Colonic mucosa (tissue), 4 donors: Measurements from ENCODE around the gene DNAJA4. TPM values are rescaled to one million over a fixed set of nuclear protein-coding genes. Genes with fewer than 3 reads are reported as not detected.

Experiments used
- DNase-seq: peaks from one replicate; pipeline ENCODE4 v3.0.0-alpha.2; 2020
- H3K27ac ChIP-seq: fragments of 200-600 bp; one replicate; pipeline ENCODE4 v1.8.0; 2021
- H3K27me3 ChIP-seq: fragments of 200-600 bp; one replicate; pipeline ENCODE4 v1.8.0; 2021
- H3K36me3 ChIP-seq: fragments of 200-600 bp; one replicate; pipeline ENCODE4 v1.8.0; 2021
- H3K4me1 ChIP-seq: fragments of 200-600 bp; one replicate; pipeline ENCODE4 v1.8.0; 2021; ENCODE audit warnings: mild to moderate bottlenecking
- H3K4me3 ChIP-seq: fragments of 200-600 bp; one replicate; pipeline ENCODE4 v1.8.0; 2021
- H3K9ac ChIP-seq, 2 donors: one replicate each; pipeline ENCODE4 v1.7.0; 2013; ENCODE audit warnings: control low read depth in 2 of 2, low read depth in 2 of 2, low read length in 2 of 2
- H3K9me3 ChIP-seq: fragments of 200-600 bp; one replicate; pipeline ENCODE4 v1.8.0; 2021
- intact Hi-C: fragments of 100-400 bp; cut with DNase I; formaldehyde crosslinking; loops from one replicate; pipeline ENCODE4 v1.14.1; 2022
- total RNA-seq, 2 donors: library from RNA; stranded (reverse); fragmentation: NEBNext Ultra II Directional in 1 of 2; extraction: Animal tissue kit (Norgen Biotek cat#: 25700) in 1 of 2; gene quantifications; one replicate each; pipeline ENCODE4 v1.2.1, GENCODE V29; 2021
- TF ChIP-seq, protein P1 (sequence below): fragments of 200-600 bp; IDR thresholded peaks from one replicate; pipeline ENCODE4 v1.8.0; 2022; ENCODE audit warnings: antibody characterized with exemption, mild to moderate bottlenecking
- donor health status: healthy.
- donor health status: DM: no; HTN: no; CAD: no.
- donor health status: DM: no; HTN: no; CAD: no.

DNAJA4 gene
- total RNA-seq, 2 donors from 2014 or later, result 42.6 to 54.5 TPM

DNA sequence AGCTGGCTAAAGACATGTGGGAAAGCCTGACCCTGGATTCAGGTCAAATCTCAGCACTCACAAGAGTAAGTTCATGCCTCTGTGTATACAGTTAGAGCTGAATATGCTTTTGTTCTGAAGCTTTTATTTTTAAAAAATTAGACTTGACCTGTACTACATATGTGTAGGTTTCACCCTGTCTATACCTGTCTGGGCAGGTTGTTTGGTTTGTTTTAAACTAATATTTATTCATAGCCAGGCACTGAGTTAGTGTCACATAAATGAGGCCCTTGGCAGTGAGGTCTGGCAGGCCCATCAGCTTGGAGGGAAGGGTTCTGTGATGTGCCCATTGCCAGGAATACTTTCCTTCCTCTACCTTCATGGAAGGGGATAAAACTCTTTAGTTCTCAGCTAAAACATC lies 1.9 kb downstream of the DNAJA4 start:
- Histone ChIP-seq H3K36me3 (no peaks in the 10 kb centered on the region), H3K27me3 (no peaks in the 10 kb centered on the region), H3K27ac (no peak overlapping the region), H3K4me1 (peaks cover 7% of the 10 kb centered on the region), H3K9ac (no peak overlapping the region), H3K9me3 (no peaks in the 10 kb centered on the region), H3K4me3 (no peak overlapping the region)
- intact Hi-C loops, result no loop called here
- TF ChIP-seq, protein P1, sequence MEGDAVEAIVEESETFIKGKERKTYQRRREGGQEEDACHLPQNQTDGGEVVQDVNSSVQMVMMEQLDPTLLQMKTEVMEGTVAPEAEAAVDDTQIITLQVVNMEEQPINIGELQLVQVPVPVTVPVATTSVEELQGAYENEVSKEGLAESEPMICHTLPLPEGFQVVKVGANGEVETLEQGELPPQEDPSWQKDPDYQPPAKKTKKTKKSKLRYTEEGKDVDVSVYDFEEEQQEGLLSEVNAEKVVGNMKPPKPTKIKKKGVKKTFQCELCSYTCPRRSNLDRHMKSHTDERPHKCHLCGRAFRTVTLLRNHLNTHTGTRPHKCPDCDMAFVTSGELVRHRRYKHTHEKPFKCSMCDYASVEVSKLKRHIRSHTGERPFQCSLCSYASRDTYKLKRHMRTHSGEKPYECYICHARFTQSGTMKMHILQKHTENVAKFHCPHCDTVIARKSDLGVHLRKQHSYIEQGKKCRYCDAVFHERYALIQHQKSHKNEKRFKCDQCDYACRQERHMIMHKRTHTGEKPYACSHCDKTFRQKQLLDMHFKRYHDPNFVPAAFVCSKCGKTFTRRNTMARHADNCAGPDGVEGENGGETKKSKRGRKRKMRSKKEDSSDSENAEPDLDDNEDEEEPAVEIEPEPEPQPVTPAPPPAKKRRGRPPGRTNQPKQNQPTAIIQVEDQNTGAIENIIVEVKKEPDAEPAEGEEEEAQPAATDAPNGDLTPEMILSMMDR, result no peak
- no peak for DNase-seq

DNA sequence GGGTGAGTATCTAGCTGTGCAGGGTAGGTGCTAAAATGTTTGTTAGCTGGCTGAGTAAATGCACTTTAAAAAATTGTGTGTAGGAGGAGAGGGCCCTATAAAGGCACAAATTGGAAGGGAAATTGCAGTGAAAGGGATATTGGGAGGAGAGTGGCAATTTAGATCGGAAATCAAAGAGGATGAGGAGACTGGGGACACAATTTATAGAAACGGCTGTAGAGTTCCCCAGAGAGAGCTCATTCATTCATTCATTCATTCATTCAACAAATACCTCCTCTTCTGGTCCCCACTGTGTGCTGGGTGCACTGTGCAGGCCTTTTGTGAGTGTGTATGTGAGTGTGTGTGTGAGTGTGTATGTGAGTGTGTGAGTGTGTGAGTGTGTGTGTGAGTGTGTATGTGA lies 2.4 kb downstream of the DNAJA4 start:
- H3K4me1 ChIP-seq, result peaks cover 7% of the 10 kb centered on the region
- no peaks in the 10 kb centered on the region for H3K9me3 ChIP-seq
- intact Hi-C loops, result no loop called here
- TF ChIP-seq, protein P1, result no peak
- no peak for DNase-seq
- no peak overlapping the region for H3K9ac ChIP-seq
- no peak overlapping the region for H3K4me3 ChIP-seq
- no peaks in the 10 kb centered on the region for H3K27me3 ChIP-seq
- no peaks in the 10 kb centered on the region for H3K36me3 ChIP-seq
- no peak overlapping the region for H3K27ac ChIP-seq

DNA sequence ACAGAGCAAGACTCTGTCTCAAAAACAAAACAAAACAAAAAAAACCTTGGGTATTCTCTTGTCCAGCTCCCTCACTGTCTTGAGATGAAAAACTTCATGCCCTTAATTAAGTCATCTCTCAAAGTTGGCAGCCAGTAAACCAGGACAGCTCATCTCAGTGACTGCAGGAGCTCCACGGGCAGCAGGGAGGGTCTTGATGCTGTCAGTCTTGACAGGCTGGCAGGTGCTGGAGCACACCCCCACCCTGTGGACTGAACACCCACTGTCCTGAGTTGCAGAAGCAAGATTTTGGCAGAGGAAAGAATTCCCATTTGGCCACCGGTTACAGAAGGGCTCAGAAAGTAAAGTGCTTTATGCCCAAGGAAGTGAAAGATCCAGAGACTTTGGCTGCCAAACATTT lies 8.0 kb downstream of the DNAJA4 start:
- no peak for DNase-seq
- no peaks in the 10 kb centered on the region for H3K9me3 ChIP-seq
- TF ChIP-seq, protein P1, result no peak
- H3K27ac ChIP-seq, result no peak overlapping the region
- no peak overlapping the region for H3K9ac ChIP-seq
- no peak overlapping the region for H3K4me3 ChIP-seq
- H3K27me3 ChIP-seq, result no peaks in the 10 kb centered on the region
- no peaks in the 10 kb centered on the region for H3K36me3 ChIP-seq
- no peaks in the 10 kb centered on the region for H3K4me1 ChIP-seq
- intact Hi-C loops, result no loop called here

DNA sequence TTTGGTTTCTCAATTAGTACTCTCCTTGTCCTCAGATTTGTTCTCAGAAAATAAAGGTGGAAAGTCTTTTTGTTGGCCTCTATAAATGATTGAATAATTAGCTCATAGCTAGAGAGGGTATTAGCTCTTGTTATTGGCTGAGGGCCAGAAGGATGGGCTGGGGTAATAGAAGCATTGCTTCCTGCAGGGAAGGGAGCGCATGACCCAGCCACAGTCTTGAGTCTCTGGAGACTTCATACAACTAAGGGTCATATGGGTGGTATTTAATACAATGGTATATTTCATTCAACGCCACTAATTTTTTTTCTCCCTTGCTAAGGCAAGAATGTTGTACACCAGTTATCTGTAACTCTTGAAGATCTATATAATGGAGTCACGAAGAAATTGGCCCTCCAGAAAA lies 8.4 kb downstream of the DNAJA4 start:
- no peak overlapping the region for H3K27ac ChIP-seq
- TF ChIP-seq, protein P1, result no peak
- H3K4me3 ChIP-seq, result no peak overlapping the region
- intact Hi-C loops, result no loop called here
- no peak for DNase-seq
- H3K4me1 ChIP-seq, result no peaks in the 10 kb centered on the region
- no peaks in the 10 kb centered on the region for H3K36me3 ChIP-seq
- H3K9ac ChIP-seq, result no peak overlapping the region
- no peaks in the 10 kb centered on the region for H3K9me3 ChIP-seq
- no peaks in the 10 kb centered on the region for H3K27me3 ChIP-seq

DNA sequence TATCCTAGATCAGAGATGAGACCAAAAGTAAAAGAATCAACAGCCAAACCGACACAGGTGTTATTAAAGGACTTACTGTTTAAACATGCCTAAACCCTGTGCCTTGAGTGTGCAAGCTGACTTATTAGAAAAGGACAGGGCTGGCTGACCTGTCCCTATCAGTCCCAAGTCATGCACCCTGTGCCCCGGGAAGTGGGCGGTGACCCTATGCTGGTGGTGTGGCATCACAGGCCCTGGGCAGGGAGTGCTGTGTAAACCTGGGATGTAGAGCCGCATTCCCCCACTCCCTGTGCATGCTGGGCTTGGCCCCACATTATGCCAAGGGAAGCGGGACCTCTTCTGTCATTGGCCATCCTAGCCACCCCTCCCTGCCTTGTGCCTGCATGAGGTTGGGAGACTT lies 10.6 kb downstream of the DNAJA4 start:
- H3K9ac ChIP-seq, result no peak overlapping the region
- TF ChIP-seq, protein P1, result no peak
- intact Hi-C loops, result no loop called here
- H3K4me1 ChIP-seq, result no peaks in the 10 kb centered on the region
- H3K4me3 ChIP-seq, result no peak overlapping the region
- no peak overlapping the region for H3K27ac ChIP-seq
- no peak for DNase-seq
- H3K27me3 ChIP-seq, result no peaks in the 10 kb centered on the region
- peaks cover 4% of the 10 kb centered on the region for H3K36me3 ChIP-seq
- H3K9me3 ChIP-seq, result no peaks in the 10 kb centered on the region
